Liver (tissue), 9 donors: ENCODE data around the gene HCFC1. TPM values are rescaled to one million over a fixed set of nuclear protein-coding genes. Genes with fewer than 3 reads are reported as not detected.

ENCODE experiments used
- DNase-seq: peaks from one replicate; pipeline ENCODE4 v3.0.0-alpha.2; 2017; ENCODE audit warnings: low spot score
- H3K27ac ChIP-seq, 2 donors: one replicate each; pipeline ENCODE4 v1.7.0; 2013; ENCODE audit warnings: inconsistent platforms in 2 of 2, low read length in 2 of 2, control low read depth in 1 of 2, low read depth in 1 of 2, mild to moderate bottlenecking in 1 of 2
- H3K27me3 ChIP-seq, 4 donors: one replicate each; pipeline versions ENCODE4 v1.6.1 to v1.7.0; 2013; ENCODE audit warnings: low read length in 3 of 4, inconsistent platforms in 1 of 4, mild to moderate bottlenecking in 1 of 4, moderate library complexity in 1 of 4; ENCODE audit not compliant: control insufficient read depth in 4 of 4, insufficient read depth in 4 of 4
- H3K36me3 ChIP-seq, 4 donors: one replicate each; pipeline versions ENCODE4 v1.6.1 to v1.7.0; 2013; ENCODE audit warnings: low read length in 3 of 4, mild to moderate bottlenecking in 3 of 4, low read depth in 1 of 4, moderate library complexity in 1 of 4; ENCODE audit not compliant: control insufficient read depth in 4 of 4, insufficient read depth in 3 of 4
- H3K4me1 ChIP-seq, 4 donors: one replicate each; pipeline versions ENCODE4 v1.6.1 to v1.7.0; 2013; ENCODE audit warnings: low read length in 3 of 4, mild to moderate bottlenecking in 3 of 4, moderate library complexity in 1 of 4; ENCODE audit not compliant: control insufficient read depth in 4 of 4, insufficient read depth in 4 of 4
- H3K4me3 ChIP-seq, 3 donors: one replicate each; pipeline versions ENCODE4 v1.6.1 to v1.7.0; 2013; ENCODE audit warnings: low read length in 3 of 3, control low read depth in 1 of 3, low read depth in 1 of 3, mild to moderate bottlenecking in 1 of 3
- H3K9ac ChIP-seq, 2 donors: one replicate each; pipeline ENCODE4 v1.7.0; 2013; ENCODE audit warnings: low read length in 2 of 2, mild to moderate bottlenecking in 2 of 2, moderate library complexity in 2 of 2, control low read depth in 1 of 2, low read depth in 1 of 2
- H3K9me3 ChIP-seq, 4 donors: one replicate each; pipeline versions ENCODE4 v1.6.1 to v1.7.0; 2013; ENCODE audit warnings: low read length in 3 of 4; ENCODE audit not compliant: control insufficient read depth in 4 of 4
- ATF3 ChIP-seq: IDR thresholded peaks from 2 replicates; pipeline ENCODE4 v1.6.1; 2016; ENCODE audit warnings: antibody characterized with exemption
- CTCF ChIP-seq: fragments of 150-350 bp; IDR thresholded peaks from 2 replicates; pipeline ENCODE4 v1.5.1; 2017; ENCODE audit warnings: improper control_type of control experiment, low read depth, low read length; ENCODE audit not compliant: missing input control
- EGR1 ChIP-seq, 2 donors: IDR thresholded peaks; 2 replicates each; pipeline ENCODE4 v1.6.1; 2016 to 2018; ENCODE audit warnings: antibody characterized with exemption in 2 of 2, low read depth in 2 of 2
- FOXA1 ChIP-seq: IDR thresholded peaks from 2 replicates; pipeline ENCODE4 v1.6.1; 2016; ENCODE audit warnings: antibody characterized with exemption
- HNF4A ChIP-seq, 2 donors: conservative IDR thresholded peaks; 2 replicates each; pipeline ENCODE4 v1.6.1; 2016; ENCODE audit warnings: antibody characterized with exemption in 2 of 2, mild to moderate bottlenecking in 2 of 2
- HNF4G ChIP-seq: IDR thresholded peaks from 2 replicates; pipeline ENCODE4 v1.6.1; 2016; ENCODE audit warnings: antibody characterized with exemption
- JUND ChIP-seq, 2 donors: IDR thresholded peaks; 2 replicates each; pipeline ENCODE4 v1.6.1; 2016; ENCODE audit warnings: antibody characterized with exemption in 2 of 2
- MAX ChIP-seq: IDR thresholded peaks from 2 replicates; pipeline ENCODE4 v1.6.1; 2016; ENCODE audit warnings: antibody characterized with exemption
- NR2F2 ChIP-seq: IDR thresholded peaks from 2 replicates; pipeline ENCODE4 v1.6.1; 2016; ENCODE audit warnings: antibody characterized with exemption
- RAD21 ChIP-seq, 2 donors: IDR thresholded peaks; 2 replicates each; pipeline ENCODE4 v1.6.1; 2016; ENCODE audit warnings: antibody characterized with exemption in 2 of 2, mild to moderate bottlenecking in 2 of 2
- SP1 ChIP-seq: IDR thresholded peaks from 2 replicates; pipeline ENCODE4 v1.6.1; 2018; ENCODE audit warnings: antibody characterized with exemption, mild to moderate bottlenecking
- TAF1 ChIP-seq: conservative IDR thresholded peaks from 2 replicates; pipeline ENCODE4 v1.6.1; 2016; ENCODE audit warnings: antibody characterized with exemption, mild to moderate bottlenecking
- YY1 ChIP-seq: IDR thresholded peaks from 2 replicates; pipeline ENCODE4 v1.6.1; 2016; ENCODE audit warnings: antibody characterized with exemption, mild to moderate bottlenecking
- ZBTB33 ChIP-seq: IDR thresholded peaks from 2 replicates; pipeline ENCODE4 v1.6.1; 2016; ENCODE audit warnings: antibody characterized with exemption
- WGBS: extraction: QIAGEN DNeasy Blood & Tissue Kit; methylation state at CpG from one replicate; pipeline ENCODE4 v1.1.7; 2013; 5-methylcytosine and 5-hydroxymethylcytosine counted together
- polyA plus RNA-seq, 2 donors: library from polyadenylated mRNA; stranded (reverse) in 1 of 2; unstranded in 1 of 2; fragments of 200-250 nt in 1 of 2; fragments of >200 nt in 1 of 2; fragmentation: Nextera tagmentation in 1 of 2; extraction: Ambion mirVana in 1 of 2; gene quantifications; one replicate each; pipeline versions ENCODE4 v1.2.1 to v1.2.3, GENCODE V29; 2013 to 2015
- total RNA-seq, 2 donors: library from RNA; depleted of rRNA; stranded (reverse); fragments of >200 nt; gene quantifications; one replicate each; pipeline ENCODE4 v1.2.3, GENCODE V29; 2014
- donor health status: healthy.
- donor health status: healthy.
- donor health status: healthy.
- donor health status: healthy.
- donor health status: healthy.

HCFC1 gene
- total and polyA plus RNA-seq, 4 donors, result 7.9 to 26.9 (median 13.9) TPM

GRCh38 chrX:153907456-153907855, 64.2 kb downstream of the HCFC1 start (continued):
- no peak for TF ChIP-seq TAF1
- TF ChIP-seq FOXA1, result no peak
- no peak for TF ChIP-seq EGR1 (IDR thresholded peaks at IDR 0.05; ENCODE audit: low read depth in 2 of 2)
- TF ChIP-seq ATF3, result no peak
- TF ChIP-seq ZBTB33, result no peak
- no peak for TF ChIP-seq RAD21 (IDR thresholded peaks at IDR 0.05)

GRCh38 chrX:153906126-153906917, 65.3 kb downstream of the HCFC1 start:
- Histone ChIP-seq H3K36me3 (no peaks in the 10 kb centered on the region), H3K27ac (no peak overlapping the region), H3K4me1 (peaks cover 0 to 10% (median 4%) of the 10 kb centered on the region in 4 donors), H3K9ac (no peak overlapping the region), H3K4me3 (no peak overlapping the region), H3K27me3 (no peaks in the 10 kb centered on the region), H3K9me3 (no peaks in the 10 kb centered on the region)
- 79% methylated on average over 27 of the region's 27 CpGs for WGBS
- no peak for TF ChIP-seq JUND (IDR thresholded peaks at IDR 0.05)
- TF ChIP-seq YY1, result no peak
- no peak for TF ChIP-seq MAX
- no peak for TF ChIP-seq EGR1 (IDR thresholded peaks at IDR 0.05; ENCODE audit: low read depth in 2 of 2)
- TF ChIP-seq HNF4A (conservative IDR thresholded peaks at IDR 0.05), result no peak
- TF ChIP-seq HNF4G, result no peak
- no peak for TF ChIP-seq ZBTB33
- no peak for TF ChIP-seq NR2F2
- TF ChIP-seq SP1, result no peak
- TF ChIP-seq TAF1, result no peak
- no peak for TF ChIP-seq CTCF
- no peak for TF ChIP-seq FOXA1
- DNase-seq, result no peak
